ENCODE data around the gene PROZ.

PROZ gene

GRCh38 chr13:113157929-113158747 is at the start of gene PROZ:
PROZ (plus strand) TSS chr13:113158648; CDS start chr13:113158661, 13 bp downstream.
- no peak for DNase-seq

DNA sequence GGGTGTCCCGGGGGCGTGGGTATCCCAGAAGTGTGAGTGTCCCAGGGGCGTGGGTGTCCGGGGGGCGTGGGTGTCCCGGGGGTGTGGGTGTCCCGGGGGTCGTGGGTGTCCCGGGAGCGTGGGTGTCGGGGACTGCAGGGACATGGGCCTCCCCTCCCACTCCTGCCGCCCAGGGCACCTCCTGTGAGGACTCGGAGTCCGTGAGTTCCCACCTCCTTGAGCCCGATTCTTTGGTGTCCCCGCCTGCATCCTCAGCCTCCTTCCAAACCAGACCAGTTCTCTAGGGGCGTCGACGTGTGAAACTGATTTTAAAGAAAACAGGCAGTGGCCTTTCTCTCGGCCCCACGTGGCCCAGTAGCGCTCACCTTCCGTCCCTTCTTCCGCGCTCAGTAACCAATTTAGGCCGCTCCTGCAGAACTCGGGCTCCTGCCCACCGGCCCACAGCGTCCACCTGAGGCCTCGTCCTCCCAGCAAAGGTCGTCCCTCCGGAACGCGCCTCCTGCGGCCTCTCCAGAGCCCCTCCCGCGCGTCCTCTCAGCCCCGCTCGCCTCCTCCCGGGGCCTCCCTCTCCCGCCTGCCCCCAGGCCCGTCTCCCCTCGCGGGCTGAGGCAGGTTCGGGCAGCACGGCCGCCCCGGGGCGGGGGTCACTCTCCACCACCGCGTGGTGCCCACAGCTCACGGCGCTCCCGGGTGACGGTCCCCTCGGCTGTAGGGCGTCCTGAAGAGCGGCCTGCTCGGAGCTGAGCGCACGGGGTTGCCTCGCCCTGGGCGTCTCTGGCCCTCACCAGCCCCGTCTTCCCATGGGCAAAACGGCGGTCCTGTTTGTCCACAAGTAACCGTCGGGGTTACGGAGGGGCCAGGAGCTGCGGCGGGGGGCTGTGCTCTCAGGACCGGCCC is 49.0 kb upstream of the PROZ start:
- DNase-seq, result no peak

- DNase-seq, result no peak
These were observed 48.2 kb upstream of the PROZ start for GRCh38 chr13:113110048-113110851.

DNA sequence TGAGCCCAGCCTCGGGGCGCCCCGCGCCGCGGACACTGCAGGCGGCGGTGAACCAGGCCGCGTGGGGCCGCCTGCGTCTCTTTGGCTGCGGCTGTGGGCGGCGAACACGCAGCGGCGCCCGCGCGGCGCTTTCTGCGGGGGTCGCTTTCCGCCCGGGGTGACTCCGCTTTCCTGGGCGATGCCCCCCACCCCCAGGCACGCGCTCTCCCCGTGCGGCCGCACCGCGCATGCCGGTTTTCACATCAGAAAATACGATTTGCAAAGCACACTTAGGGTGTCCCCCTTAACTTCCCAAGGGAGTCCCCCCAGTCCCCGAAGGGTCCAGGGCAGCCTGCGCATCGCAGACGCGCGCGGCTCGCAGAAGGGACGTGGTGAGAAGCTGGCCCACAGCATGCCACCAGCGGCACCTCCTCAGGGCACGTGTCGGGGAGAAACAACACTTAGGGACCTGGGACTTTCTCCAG is 47.6 kb upstream of the PROZ start:
- DNase-seq, result no peak

DNA sequence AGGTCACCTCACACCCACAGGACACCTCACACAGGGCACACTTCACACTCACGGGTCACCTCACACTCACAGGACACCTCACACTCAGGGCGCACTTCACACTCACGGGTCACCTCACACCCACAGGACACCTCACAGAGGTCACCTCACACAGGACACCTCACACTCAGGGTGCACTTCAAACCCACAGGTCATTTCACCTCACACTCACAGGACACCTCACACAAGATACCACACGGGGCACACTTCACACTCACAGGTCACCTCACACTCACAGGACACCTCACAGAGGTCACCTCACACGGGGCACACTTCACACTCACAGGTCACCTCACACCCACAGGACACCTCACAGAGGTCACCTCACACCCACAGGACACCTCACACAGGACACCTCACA is 46.6 kb upstream of the PROZ start:
- DNase-seq, result peak; percentile 28

- peak; percentile 27 for DNase-seq
These were observed 46.0 kb upstream of the PROZ start for GRCh38 chr13:113112475-113112874.

GRCh38 chr13:113112893-113113845 is 45.3 kb upstream of the PROZ start:
- DNase-seq, result peak; percentile 27

DNA sequence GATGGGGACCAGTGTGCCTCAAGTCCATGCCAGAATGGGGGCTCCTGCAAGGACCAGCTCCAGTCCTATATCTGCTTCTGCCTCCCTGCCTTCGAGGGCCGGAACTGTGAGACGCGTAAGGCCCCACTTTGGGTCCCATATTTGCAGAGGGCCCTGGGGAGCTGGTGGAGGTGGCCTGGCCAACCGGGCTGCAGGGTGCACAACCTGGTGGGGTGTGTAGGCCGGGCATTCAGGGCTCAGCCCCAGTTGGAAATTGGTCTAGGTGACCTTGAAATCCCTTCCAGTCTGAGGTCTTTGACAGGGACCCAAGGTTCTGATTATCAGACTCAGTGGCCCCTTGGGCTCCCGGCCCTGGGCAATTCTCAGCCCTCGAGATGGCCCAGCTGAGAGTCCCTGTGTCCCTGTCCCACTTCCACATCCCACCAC is 44.6 kb upstream of the PROZ start:
- DNase-seq, result peak; percentile 25

DNA sequence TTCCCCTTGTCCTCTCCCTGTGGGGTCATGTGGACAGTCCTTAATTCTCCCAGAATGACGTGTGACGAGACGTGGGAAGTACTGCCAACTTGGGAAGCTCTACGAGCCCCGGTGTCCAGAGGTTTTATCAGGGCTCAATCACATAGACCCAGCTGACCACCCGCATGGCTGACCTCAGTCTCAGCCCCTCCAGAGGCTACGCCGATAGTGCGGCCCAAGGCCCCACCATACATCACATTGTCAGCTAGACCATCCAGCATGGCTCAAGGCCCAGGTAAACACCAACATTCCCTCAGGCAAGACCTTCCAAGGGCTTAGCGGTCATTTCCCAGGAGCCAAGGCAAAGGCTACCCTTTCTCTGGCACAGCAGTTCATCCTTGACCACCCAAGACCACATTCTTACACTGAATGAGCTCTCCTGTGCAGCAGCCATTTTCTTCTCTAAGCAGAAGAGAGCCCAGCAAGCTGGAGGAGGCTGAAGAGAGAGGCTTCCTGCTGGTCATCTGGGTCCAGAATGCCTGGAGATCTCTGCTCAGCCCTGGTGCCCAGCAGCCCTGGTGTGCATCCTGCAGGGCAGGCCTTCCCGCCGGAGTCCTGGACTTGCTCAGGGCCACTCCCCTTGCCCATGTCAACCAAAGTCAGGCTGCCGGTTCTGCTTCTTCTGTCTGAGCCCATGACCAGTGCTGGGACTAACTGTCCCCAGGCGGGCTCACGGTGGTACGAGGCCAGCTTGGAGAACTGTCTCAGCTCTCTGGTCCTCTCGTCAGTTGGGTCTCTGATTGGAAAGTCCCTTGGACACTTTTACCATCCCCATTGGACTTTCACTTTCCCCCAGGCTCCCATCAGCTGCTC is 43.7 kb upstream of the PROZ start:
- peak; percentile 15 for DNase-seq

DNA sequence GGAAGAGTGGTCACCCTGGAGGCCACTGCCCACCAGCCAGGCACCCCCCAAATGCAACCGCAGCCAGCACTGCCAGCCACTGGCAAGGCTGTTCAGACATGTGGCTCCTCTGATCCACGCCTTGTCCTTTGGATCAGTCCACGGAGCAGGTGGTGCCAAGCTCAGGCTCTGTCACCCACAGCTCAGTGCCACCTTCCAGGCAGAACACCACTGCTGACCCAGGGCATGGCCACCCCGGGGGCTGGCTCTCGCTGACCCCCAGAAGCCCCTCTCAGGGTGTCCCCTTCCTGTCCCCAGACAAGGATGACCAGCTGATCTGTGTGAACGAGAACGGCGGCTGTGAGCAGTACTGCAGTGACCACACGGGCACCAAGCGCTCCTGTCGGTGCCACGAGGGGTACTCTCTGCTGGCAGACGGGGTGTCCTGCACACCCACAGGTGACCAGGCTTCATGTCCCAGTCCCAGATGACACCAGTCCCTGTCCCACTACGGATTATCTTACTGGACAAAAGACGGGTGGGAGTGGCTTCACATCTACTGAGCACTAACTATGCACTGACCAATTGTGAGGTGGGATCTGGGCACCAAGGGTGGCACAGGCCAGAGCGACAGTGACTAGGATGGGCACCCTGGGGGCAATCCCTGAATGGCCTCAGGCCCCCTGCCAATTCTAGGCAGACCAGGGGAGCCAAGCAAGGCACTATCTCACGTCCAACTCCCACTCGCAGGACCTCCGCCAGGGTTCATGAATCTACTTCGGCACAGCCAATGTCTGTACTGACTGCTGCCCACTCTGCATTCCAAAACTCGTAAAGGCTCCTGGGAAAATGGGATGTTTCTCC is 42.9 kb upstream of the PROZ start:
- DNase-seq, result peak; percentile 25

GRCh38 chr13:113116206-113116800 is 42.1 kb upstream of the PROZ start:
- peak; percentile 14 for DNase-seq

DNA sequence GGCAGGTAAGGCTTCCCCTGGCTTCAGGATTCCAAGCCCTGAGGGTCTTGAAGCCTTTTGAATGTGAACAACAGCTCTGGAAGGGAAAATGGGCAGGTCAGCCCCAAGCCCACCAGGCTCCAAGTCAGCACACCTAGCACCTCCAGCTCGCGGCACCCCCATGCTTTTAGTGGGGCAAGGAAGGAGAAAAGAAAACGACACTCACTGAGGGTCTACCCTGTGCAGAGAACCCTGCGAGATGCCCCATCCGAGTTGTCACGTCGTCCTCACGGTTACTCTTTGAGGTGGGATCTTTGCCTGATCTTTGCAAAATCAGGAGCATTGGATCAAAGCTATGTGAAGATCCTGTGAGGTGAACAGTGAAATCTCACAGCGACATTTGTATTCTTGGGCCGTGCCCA is 41.6 kb upstream of the PROZ start:
- peak; percentile 16 for DNase-seq

GRCh38 chr13:113117335-113117872 is 41.0 kb upstream of the PROZ start:
- DNase-seq, result peak; percentile 8

DNA sequence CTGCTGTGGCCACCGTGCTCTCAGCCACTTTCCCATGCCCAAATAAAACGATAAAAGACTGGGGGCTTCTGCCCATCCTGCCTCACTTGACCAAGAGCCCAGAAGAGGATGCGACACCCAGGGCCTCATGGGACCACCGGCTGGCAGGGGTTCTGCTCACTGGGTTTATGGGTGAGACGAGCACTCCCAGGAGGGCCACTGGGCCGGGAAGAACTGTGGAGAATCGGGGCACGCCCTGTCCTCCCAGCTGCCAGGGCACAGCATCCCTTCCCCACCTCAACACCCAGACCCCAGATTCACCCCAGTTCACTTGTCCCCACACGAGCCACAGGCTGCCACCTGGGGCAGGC is 40.6 kb upstream of the PROZ start:
- peak; percentile 17 for DNase-seq

DNA sequence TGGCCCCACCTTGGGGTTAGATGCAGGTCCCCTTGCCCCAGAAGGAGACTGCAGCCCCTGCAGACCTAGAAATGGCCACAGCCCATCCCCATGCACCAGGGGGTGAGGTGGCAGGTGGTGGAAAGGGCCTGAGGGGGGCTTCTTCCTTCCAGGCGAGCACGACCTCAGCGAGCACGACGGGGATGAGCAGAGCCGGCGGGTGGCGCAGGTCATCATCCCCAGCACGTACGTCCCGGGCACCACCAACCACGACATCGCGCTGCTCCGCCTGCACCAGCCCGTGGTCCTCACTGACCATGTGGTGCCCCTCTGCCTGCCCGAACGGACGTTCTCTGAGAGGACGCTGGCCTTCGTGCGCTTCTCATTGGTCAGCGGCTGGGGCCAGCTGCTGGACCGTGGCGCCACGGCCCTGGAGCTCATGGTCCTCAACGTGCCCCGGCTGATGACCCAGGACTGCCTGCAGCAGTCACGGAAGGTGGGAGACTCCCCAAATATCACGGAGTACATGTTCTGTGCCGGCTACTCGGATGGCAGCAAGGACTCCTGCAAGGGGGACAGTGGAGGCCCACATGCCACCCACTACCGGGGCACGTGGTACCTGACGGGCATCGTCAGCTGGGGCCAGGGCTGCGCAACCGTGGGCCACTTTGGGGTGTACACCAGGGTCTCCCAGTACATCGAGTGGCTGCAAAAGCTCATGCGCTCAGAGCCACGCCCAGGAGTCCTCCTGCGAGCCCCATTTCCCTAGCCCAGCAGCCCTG is 40.0 kb upstream of the PROZ start:
- DNase-seq, result peak; percentile 25

GRCh38 chr13:113119166-113119821 is 39.2 kb upstream of the PROZ start:
- DNase-seq, result peak; percentile 17

DNA sequence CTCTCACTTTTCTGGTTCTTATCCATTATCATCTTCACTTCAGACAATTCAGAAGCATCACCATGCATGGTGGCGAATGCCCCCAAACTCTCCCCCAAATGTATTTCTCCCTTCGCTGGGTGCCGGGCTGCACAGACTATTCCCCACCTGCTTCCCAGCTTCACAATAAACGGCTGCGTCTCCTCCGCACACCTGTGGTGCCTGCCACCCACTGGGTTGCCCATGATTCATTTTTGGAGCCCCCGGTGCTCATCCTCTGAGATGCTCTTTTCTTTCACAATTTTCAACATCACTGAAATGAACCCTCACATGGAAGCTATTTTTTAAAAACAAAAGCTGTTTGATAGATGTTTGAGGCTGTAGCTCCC is 38.6 kb upstream of the PROZ start:
- DNase-seq, result no peak

Measured in activated CD4-positive, CD25-positive, alpha-beta regulatory T cell treated with anti-CD3 and anti-CD28 coated beads, Interleukin-2, amount 50 U/mL, for 72 hours (primary cell).